HG02943 (cell line): Measurements from ENCODE around the gene NOS1AP.
"Not testable (repeated sequence)": the region's sequence is repeated elsewhere in the genome, so short reads cannot be mapped to it uniquely, and the experiment has no call there.

Experiments
- ATAC-seq: cut with Tn5 transposase; IDR thresholded peaks from one replicate; pipeline ENCODE4 v1.9.1; 2021; ENCODE audit warnings: mild to moderate bottlenecking, low read depth, moderate library complexity; ENCODE audit not compliant: unreplicated experiment

Gene NOS1AP

DNA sequence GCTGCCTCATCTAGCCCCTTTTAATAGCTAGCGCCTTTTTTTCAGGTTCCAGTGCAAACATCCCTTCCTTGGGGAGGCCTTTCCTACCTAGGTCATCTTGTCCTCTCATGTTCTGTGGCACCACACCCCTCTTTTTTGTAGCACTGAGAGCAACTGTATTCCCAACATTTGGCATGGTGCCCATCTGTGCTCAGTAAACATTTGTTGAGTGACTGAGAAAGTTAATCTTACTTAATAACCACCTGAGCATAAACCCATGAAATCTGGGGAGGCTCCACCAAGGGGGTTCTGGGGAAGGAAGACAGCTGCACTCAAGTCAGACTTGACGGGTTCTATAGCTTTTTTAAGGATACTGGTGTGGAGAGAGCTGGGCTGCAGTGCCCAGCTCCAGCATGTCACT lies 90.0 kb downstream of the NOS1AP start:
- no peak for ATAC-seq

DNA sequence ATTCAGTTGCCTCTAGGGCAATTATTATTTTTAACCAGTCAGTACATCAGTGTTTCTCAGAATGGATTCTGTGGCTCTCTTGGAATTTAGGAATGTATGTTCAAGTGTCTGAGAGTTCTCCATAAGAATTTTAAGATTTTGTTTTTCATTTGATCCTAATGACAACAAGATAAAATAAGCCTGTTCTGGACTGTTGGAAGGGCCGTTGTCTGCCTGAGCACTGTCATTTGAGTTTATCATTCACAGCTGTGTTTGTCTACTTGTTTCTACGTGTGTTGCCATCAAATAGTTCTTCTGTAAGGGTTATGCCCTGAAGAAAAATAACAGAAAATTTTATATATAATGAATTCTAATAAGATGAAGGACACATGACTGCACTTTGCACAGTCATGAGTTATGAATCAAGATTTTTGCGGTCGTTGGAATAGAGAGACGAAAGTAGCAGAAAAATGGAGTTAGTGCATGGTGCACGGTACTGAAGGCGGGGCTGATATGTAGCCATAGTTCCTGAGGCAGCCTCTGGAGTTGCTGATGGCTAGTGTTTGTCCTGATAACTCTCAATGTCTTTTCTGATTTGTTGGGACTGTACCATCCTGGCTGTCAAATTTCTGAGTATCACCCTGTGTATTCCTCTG lies 92.5 kb downstream of the NOS1AP start:
- no peak for ATAC-seq

DNA sequence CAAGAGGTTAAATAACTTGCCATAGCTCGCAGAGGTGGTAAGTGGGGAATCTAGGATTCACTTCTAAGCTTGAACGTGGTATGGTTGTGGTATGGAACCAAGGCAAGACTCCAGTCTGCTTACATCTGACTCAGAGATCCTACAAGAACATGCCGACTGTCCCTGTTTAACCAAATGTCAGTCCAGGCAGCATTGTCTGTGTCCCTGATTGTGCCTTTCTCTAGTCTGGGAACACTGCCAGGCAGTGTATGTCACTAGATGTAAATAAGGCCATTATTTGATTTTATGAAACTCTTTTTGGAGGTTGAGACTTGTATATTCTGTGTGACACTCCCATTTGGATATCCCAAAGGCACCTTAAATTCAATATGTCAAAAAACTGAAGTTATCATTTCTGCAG lies 96.0 kb downstream of the NOS1AP start:
- no peak for ATAC-seq

DNA sequence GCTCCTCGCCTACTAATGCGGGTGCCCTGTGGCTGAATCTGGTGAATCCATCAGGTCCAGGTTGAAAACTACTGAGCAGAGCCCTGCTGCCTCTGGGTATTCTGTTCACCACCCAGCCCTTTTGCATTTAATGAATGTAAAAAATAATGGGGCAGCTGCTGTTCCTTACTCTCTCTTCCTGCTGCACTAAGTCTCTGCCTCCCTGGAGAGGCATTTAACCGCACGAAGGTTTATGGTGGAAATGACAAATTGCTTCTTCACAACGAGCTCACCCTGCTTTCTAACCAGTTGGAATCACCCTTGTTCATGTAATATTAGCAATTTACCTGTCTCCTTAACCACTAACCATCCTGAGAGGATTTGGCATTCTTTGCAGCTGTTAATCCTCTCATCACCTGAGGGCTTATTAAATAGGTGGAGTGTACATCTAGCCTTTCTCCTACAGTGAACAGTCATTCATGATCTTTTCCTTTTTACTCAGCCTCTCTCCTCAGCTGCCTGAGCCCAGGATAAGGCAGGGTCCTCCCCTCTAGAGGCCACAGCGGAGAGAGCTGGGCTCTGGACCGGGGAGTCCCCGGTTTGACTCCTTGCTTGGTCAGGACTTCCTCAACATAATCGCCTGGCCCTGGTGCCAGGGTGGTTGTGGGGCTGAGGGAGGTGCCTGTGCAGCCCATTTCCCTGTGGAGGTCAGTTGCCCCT lies 97.6 kb downstream of the NOS1AP start:
- no peak for ATAC-seq

DNA sequence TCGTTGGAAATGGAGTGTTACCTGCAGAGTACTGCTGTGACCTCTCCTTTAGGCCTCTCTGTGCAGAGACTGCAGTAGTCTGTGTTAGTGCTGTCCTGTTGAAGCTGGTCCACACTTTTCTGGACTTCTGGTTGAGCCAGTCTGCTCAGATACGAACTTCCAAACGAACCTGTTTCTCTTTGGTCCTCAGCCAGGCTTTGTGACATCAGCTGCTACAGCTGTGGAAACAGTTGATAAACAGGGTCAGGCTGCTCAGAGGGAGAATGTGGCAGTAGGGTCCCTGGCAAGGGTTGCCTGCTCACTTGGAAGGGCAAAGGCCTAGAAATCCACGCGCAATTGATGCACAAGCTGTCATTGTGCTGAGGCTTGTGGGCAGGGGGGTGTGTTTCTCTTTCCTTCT lies 98.8 kb downstream of the NOS1AP start:
- no peak for ATAC-seq

DNA sequence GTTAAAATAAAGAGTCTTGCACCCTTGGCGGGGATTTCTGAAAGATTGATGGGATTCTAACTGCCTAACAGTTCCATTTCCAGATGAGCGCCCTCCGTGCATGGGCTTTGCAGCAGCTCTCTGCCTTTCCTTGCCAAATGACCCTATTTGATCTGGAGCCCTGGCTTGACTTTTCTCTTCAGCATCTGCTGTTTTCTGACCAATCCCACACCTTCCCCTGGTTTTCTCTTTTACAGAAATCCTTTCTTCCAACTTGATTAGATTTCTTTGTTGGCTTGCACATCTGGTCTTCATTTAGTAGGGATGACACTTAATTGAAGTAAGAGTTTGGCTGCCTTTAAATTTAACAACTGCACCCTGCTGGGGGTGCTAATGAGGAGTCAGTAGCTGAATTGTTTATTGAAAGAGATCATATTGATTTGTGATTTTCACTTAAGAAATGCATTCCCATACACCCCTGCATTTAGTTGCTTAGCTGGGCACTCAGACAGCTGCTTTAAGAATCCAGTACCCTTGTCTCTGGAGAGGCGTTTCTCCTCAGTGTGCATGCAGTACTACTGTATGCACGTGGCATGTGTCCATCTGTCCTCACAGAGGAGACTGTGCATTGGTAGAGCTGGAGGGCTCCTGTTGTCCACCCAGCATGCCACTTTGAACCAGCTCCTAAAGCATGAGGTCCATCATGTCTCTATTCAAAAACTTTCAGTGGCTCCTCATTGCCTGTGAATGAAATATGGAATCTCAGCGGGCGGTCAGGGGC lies 99.7 kb downstream of the NOS1AP start:
- no peak for ATAC-seq

DNA sequence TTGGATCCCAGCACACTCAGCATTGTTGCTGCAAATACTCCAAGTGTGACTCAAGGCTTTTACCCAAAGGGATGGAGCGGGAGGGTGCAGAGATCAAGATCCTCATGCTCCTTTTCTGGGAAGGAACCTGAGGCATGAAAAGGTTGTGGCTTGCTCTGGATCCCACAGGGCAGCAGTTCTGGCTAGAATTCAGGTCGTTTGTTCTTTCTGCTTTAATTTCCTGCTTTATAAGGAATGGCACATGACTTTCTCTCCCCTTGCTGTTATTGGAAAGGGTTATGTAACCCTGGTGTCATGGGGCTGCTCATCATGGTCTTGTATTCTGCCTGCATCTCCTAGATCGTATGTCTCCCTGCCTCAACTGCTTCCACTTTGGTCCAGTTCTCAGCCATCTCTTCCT lies 101.6 kb downstream of the NOS1AP start:
- no peak for ATAC-seq

DNA sequence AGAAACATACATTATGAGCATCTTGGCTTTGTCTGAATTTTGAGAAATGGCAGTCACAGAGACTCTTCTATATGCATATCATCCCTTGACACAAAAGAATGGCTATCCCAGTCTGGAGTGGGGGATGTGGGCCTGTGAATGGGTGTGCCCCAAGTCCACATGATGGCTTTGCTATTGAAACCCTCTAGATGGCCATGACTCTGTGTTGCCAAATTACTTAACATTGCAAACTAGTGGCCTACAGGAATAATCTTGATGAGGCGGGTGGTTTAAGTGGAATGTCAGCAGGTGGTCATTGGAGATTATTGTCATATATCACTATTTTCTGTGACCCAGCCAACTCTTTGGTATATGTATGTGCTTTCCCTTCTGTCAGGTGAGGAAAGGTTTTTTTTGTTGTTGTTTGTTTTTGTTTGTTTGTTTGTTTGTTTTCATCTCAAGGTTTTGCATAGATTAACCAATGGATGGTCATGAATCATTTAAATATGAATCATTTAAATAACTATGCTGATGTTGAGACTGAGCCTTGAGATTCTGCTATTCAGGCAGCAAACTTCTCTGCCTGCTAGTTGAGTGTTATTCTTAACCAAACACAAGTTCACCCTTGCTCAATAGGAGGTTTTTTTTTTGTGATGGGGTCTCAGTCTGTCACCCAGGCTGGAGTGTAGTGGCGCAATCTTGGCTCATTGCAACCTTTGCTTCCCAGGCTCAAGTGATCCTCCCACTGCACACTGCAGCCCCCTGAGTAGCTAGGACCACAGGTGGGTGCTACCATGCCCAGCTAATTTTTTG lies 103.0 kb downstream of the NOS1AP start:
- no peak for ATAC-seq

DNA sequence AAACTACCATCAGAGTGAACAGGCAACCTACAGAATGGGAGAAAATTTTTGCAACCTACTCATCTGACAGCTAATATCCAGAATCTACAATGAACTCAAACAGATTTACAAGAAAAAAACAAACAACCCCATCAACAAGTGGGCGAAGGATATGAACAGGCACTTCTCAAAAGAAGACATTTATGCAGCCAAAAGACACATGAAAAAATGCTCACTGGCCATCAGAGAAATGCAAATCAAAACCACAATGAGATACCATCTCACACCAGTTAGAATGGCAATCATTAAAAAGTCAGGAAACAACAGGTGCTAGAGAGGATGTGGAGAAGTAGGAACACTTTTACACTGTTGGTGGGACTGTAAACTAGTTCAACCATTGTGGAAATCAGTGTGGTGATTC lies 104.1 kb downstream of the NOS1AP start:
- not testable (repeated sequence) for ATAC-seq

DNA sequence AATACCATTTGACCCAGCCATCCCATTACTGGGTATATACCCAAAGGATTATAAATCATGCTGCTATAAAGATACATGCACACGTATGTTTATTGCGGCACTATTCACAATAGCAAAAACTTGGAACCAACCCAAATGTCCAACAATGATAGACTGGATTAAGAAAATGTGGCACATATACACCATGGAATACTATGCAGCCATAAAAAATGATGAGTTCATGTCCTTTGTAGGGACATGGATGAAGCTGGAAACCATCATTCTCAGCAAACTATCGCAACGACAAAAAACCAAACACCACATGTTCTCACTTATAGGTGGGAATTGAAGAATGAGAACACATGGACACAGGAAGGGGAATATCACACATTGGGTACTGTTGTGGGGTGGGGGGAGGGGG lies 104.5 kb downstream of the NOS1AP start:
- not testable (repeated sequence) for ATAC-seq

DNA sequence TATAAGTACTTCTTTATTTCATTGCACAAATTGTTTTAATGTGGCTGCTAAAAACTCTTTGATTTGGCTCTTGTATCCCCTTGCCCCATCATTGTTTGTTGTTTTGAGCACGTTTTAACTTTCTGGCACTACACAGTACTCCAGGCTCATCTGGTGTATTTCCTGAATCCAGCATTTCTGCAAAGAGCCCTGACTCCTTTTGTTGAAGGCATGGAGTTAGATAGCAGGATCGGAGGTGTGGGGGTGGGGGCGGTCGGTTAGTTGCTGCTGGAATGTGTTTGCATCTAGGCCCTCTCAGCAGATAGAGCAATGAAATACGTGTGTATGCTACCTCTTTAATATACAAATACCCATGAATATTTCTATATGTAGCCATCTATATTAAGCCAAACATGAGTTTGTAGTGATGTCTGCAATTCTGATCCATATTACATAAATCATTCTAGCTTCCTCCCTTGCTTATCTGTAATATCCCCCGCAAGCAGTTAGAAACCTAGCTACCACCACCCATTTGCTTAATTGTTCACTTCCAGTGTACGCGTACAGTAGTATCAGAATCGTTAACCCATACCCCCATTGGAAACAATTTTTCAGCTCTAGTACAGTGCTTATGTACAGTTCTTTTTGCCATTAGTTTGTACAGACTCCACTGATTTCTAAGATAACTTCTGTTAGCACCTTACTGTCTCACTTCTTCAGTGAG lies 106.0 kb downstream of the NOS1AP start:
- ATAC-seq = no peak

DNA sequence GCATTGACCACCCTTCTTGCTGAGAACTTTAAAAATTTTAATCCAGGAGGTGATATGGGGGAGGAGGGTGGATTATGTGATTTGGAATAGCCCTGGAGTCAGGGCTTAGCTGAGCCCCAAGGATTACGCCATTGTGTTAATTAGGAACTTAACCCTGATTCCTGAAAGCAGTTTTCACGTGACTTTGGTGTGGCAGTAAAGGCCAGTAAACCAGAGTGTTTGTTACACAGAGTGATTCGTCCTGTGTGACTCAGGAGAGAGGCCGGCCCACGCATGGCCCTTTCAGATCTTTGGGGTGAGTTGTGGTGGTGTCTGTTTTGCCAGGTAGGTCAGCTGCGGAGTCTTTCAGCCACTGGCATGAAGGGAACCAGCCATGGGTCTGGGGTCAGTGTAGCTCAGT lies 107.6 kb downstream of the NOS1AP start:
- no peak for ATAC-seq

DNA sequence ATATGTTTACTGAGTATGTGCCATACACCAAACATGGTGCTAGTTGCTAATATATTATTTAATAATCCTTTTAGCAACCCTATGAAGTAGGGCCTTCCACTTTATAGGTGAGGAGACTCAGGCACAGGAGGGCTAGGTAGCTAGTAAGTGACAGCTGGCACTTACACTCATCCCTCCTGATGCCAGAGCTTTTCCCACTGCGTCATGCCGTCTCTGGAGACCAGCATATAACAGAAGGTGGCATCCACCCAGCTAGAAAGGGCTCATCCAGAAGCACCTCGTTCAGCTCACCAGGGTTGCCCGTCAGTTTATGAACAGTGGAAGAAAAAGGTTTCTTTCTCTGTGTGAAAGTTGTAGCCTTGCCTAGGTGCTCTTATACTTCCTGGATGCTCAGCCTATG lies 108.9 kb downstream of the NOS1AP start:
- no peak for ATAC-seq

DNA sequence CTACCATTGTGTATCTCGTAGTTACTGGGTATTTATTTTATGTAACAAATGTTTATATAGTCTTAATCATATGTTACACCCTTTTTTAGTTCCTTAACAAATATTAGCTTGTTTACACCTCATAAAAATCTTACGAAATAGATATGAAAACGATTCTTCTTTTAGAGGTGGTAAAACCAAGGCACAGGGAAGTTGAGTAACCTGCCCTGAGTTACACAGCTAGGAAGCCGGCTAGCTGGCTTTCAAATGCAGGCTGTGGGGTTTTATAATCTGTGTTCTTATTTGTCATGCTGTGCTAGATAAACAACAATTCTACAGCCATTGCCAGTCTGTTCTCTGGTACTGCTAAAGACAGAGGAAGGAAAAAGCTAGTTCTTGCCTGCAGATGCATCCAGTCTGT lies 109.6 kb downstream of the NOS1AP start:
- ATAC-seq = no peak

DNA sequence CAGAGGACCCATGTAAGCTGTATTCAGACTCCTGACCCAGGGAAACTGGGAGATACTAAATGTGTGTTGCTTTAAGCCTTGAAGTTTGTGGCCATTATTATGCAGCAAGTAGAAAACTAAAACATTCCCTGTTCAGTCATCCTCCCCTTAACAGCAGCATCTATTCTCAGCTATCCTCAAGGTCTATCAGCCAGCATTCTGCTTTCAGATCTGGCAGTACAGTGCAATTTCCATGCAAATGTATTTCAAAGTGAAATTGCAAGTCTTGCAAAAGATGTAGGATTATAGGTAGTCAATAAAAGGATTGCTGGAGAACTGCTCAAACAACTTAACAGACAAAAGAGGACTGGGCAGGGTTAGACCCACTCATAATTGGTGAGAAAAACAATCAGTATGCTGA lies 111.3 kb downstream of the NOS1AP start:
- ATAC-seq = no peak

DNA sequence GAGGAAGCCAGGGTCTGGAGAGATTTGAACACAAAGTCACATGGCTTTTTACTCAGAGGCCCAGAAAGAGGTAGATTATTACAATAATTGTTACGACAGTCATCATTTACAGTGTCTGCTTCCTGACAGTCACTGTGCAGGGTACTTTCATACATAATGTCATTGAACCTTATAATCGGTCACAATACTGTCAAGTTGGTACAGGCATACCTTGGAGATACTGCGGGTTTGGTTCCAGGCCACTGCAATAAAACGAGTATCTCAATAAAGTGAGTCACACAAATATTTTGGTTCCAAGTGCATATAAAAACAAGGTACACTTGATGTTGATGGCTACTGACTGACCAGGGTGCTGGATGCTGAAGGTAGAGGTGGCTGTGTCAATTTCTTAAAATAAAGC lies 112.6 kb downstream of the NOS1AP start:
- no peak for ATAC-seq

DNA sequence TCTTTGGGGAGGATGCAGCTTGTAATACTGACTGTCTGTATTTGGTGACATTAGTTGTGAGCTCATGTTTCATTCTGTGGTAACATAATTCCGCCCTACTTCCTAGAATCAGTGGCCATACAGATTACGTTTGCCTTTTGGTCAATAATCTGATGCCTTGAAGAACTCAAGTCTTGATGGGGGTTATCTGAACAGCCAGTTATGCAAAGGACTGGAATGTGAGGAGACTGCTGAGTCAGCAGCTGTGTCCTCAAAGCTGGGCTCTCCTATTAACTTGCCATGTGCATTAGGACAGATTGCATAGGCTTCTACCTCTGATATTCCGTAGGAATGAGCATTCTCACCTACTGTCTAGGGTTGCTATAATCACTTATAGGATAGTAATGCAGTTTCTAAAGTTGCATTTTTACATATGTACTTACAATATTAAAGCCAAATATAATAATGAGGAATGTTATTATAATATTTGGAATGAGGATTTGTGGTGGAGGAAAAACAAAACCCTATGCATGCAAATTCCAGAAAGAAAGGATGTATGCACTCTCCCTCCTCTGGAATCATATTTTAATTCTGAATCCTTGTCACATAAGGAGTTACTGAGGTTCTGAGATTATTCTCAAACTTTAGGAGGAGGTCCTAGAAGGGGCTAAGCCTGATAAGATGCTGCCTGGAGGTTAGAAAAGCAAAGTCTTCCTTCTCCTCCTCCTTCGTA lies 116.0 kb downstream of the NOS1AP start:
- no peak for ATAC-seq

DNA sequence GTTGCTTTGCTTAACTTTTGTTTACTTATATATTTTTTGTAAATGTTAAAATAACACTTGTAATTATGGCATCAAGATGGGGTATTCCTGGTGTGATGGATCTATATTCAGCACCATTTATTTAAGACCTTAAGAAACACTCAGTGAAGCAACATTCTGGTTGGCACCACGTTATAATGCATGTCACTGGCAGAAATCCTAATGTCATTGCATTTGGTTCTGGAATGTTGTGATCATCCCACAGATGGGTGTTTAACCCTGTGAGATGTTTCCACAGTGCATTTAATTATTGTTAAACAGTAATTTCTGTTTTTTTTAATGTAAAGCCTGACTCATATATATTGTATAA lies 116.5 kb downstream of the NOS1AP start:
- ATAC-seq = no peak

DNA sequence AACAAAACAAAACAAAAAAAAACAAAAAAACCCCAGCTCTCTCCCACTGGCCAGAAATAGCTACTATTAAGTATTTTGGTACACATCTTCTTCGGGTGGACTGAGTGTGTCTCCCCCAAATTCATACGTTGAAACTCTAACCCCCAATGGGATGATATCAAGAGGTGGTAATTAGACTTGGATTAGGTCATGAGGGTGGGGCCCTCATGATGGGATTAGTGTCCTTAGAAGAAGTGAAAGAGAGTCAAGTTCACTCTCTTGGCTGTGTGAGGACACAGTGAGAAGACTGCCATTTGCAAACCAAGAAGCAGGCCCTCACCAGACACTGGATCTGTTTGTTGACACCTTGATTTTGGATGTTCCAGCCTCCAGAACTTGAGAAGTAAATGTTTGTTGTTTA lies 116.9 kb downstream of the NOS1AP start:
- no peak for ATAC-seq
